SK-N-MC (cell line): Measurements from ENCODE around the gene GPR158.

Experiments
- EZH2 ChIP-seq: fragments of 200-600 bp; sonication (generic); IDR thresholded peaks from one replicate; pipeline ENCODE4 v1.6.1; 2017; ENCODE audit warnings: antibody characterized with exemption
- POLR2AphosphoS5 ChIP-seq: IDR thresholded peaks from 2 replicates; pipeline ENCODE4 v1.6.1; 2012; ENCODE audit warnings: mild to moderate bottlenecking, low read depth, low read length, borderline replicate concordance

DNA sequence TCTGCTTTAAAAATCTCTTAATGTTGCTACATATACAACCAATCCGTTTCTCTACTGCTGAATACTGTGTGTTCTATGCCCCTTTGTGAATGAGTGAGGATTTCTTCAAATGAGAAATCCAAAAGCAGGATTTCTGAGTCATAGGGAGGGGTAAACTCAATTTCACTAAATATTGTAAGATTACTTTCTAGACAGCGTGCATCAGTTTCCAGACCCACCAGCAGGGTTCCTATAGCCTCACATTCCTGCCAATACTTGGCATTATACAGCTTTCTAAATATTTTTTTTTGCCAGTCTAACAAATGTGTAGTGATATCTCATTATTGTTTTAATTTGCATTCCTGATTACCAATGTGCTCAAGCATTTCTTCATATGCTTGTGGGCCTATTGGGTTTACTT is 35.5 kb downstream of the GPR158 start:
- TF ChIP-seq EZH2 (no peak), POLR2AphosphoS5 (no peak)
